BLaER1 treated with 17β-estradiol and CSF1 and Interleukin-3, amounts not matched to agents 10 nM and 100 nM (cell line): Measurements from ENCODE around the gene CENPC.

Experiments
- H3K27ac ChIP-seq, 11 experiments: shearing (Covaris generic); formaldehyde crosslinking; 2 replicates each; pipeline ENCODE4 v1.8.1; 2022
- H3K27me3 ChIP-seq, 11 experiments: shearing (Covaris generic); formaldehyde crosslinking; 2 replicates each; pipeline ENCODE4 v1.8.1; 2022
- H3K36me3 ChIP-seq, 11 experiments: shearing (Covaris generic); formaldehyde crosslinking; 2 replicates each; pipeline ENCODE4 v1.8.1; 2022
- H3K4me1 ChIP-seq, 10 experiments: shearing (Covaris generic); formaldehyde crosslinking; 2 replicates each; pipeline ENCODE4 v1.8.1; 2022
- H3K4me2 ChIP-seq, 11 experiments: shearing (Covaris generic); formaldehyde crosslinking; 2 replicates each; pipeline ENCODE4 v1.8.1; 2022
- H3K4me3 ChIP-seq, 10 experiments: shearing (Covaris generic); formaldehyde crosslinking; 2 replicates each; pipeline ENCODE4 v1.8.1; 2022
- H3K9ac ChIP-seq, 11 experiments: shearing (Covaris generic); formaldehyde crosslinking; 2 replicates each; pipeline ENCODE4 v1.8.1; 2022
- H3K9me3 ChIP-seq, 11 experiments: shearing (Covaris generic); formaldehyde crosslinking; replicated peaks in 1 of 11; 2 replicates each; pipeline ENCODE4 v1.8.1; 2022
- H4K20me1 ChIP-seq, 11 experiments: shearing (Covaris generic); formaldehyde crosslinking; 2 replicates each; pipeline ENCODE4 v1.8.1; 2022
- Cebpa-rat ChIP-seq, 11 experiments: shearing (Covaris generic); IDR thresholded peaks; 2 replicates each; pipeline ENCODE4 v1.8.1; 2022

The CENPC gene

GRCh38 chr4:67480810-67481209, 64.5 kb downstream of the CENPC start:
- no peak for TF ChIP-seq Cebpa-rat (IDR thresholded peaks at IDR 0.05)
- no peak overlapping the region for H3K27ac ChIP-seq

GRCh38 chr4:67475155-67475554, 70.1 kb downstream of the CENPC start:
- H3K9me3 ChIP-seq = peaks cover 12 to 32% (median 26%) of the 10 kb centered on the region in 11 experiments; a peak in 20 of 22 replicates
- H3K27ac ChIP-seq = no peak overlapping the region
- no peak for TF ChIP-seq Cebpa-rat (IDR thresholded peaks at IDR 0.05)
- H3K4me2 ChIP-seq = no peak overlapping the region
- no peaks in the 10 kb centered on the region for H3K27me3 ChIP-seq
- H3K4me3 ChIP-seq = no peak overlapping the region
- peaks cover 91 to 99% (median 95%) of the 10 kb centered on the region in 11 experiments for H3K36me3 ChIP-seq
- H4K20me1 ChIP-seq = peaks cover 0 to 20% (median 6%) of the 10 kb centered on the region in 11 experiments; a peak in 10 of 22 replicates
- H3K4me1 ChIP-seq = peaks cover 9 to 22% (median 14%) of the 10 kb centered on the region in 10 experiments
- no peak overlapping the region for H3K9ac ChIP-seq

More at GRCh38 chr4:67480810-67481209, 64.5 kb downstream of the CENPC start:
- peaks cover 9 to 22% (median 14%) of the 10 kb centered on the region in 10 experiments for H3K4me1 ChIP-seq
- no peak overlapping the region for H3K9ac ChIP-seq
- H3K4me3 ChIP-seq = no peak overlapping the region
- H4K20me1 ChIP-seq = peaks cover 0 to 17% (median 8%) of the 10 kb centered on the region in 11 experiments; a peak in 12 of 22 replicates
- H3K27me3 ChIP-seq = no peaks in the 10 kb centered on the region
- peaks cover 97 to 100% (median 98%) of the 10 kb centered on the region in 11 experiments for H3K36me3 ChIP-seq
- peaks cover 12 to 57% (median 54%) of the 10 kb centered on the region in 11 experiments; a peak in 21 of 22 replicates for H3K9me3 ChIP-seq
- H3K4me2 ChIP-seq = no peak overlapping the region

- Histone ChIP-seq H3K9ac (no peak overlapping the region), H4K20me1 (0 out of 22 replicates have a peak, but pooled peaks cover 0 to 4% (median 0%) of the 10 kb centered on the region in 11 experiments), H3K4me2 (no peak overlapping the region), H3K27ac (no peak overlapping the region), H3K4me1 (no peaks in the 10 kb centered on the region), H3K9me3 (peaks cover 0 to 10% (median 0%) of the 10 kb centered on the region in 11 experiments; a peak in 1 of 22 replicates), H3K4me3 (no peak overlapping the region), H3K27me3 (no peaks in the 10 kb centered on the region), H3K36me3 (peaks cover 73 to 100% (median 89%) of the 10 kb centered on the region in 11 experiments)
- TF ChIP-seq Cebpa-rat (IDR thresholded peaks at IDR 0.05) = no peak
Measured at GRCh38 chr4:67470871-67471270, 74.4 kb downstream of the CENPC start.

GRCh38 chr4:67468830-67469229, 76.5 kb downstream of the CENPC start:
- Histone ChIP-seq H3K36me3 (peaks cover 58 to 91% (median 76%) of the 10 kb centered on the region in 11 experiments), H3K4me2 (no peak overlapping the region), H3K4me3 (no peak overlapping the region), H3K9me3 (peaks cover 0 to 10% (median 0%) of the 10 kb centered on the region in 11 experiments; a peak in 1 of 22 replicates), H4K20me1 (no peaks in the 10 kb centered on the region), H3K9ac (no peak overlapping the region), H3K4me1 (no peaks in the 10 kb centered on the region), H3K27ac (no peak overlapping the region), H3K27me3 (no peaks in the 10 kb centered on the region)
- TF ChIP-seq Cebpa-rat (IDR thresholded peaks at IDR 0.05) = no peak

GRCh38 chr4:67466751-67467150, 78.6 kb downstream of the CENPC start:
- no peak overlapping the region for H3K4me2 ChIP-seq
- H3K27me3 ChIP-seq = no peaks in the 10 kb centered on the region
- H3K4me1 ChIP-seq = no peaks in the 10 kb centered on the region
- TF ChIP-seq Cebpa-rat (IDR thresholded peaks at IDR 0.05) = no peak
- H3K4me3 ChIP-seq = no peak overlapping the region
- peaks cover 0 to 10% (median 0%) of the 10 kb centered on the region in 11 experiments; a peak in 1 of 22 replicates for H3K9me3 ChIP-seq
- H3K36me3 ChIP-seq = peaks cover 42 to 72% (median 60%) of the 10 kb centered on the region in 11 experiments
- H3K27ac ChIP-seq = no peak overlapping the region
- no peak overlapping the region for H3K9ac ChIP-seq
- no peaks in the 10 kb centered on the region for H4K20me1 ChIP-seq

- peaks cover 39 to 68% (median 52%) of the 10 kb centered on the region in 11 experiments for H3K36me3 ChIP-seq
Measured at GRCh38 chr4:67465763-67466052, 79.6 kb downstream of the CENPC start.

GRCh38 chr4:67465032-67465762, 80.1 kb downstream of the CENPC start:
- Histone ChIP-seq H3K9me3 (0 out of 22 replicates have a peak, but pooled peaks cover 0 to 3% (median 0%) of the 10 kb centered on the region in 11 experiments), H3K4me1 (no peaks in the 10 kb centered on the region), H3K27me3 (no peaks in the 10 kb centered on the region), H3K36me3 (peaks cover 34 to 68% (median 52%) of the 10 kb centered on the region in 11 experiments), H3K27ac (no peak overlapping the region), H3K9ac (no peak overlapping the region), H3K4me3 (no peak overlapping the region), H4K20me1 (no peaks in the 10 kb centered on the region), H3K4me2 (no peak overlapping the region)
- TF ChIP-seq Cebpa-rat (IDR thresholded peaks at IDR 0.05) = no peak

More at GRCh38 chr4:67465763-67466052, 79.6 kb downstream of the CENPC start:
- Histone ChIP-seq H3K27ac (no peak overlapping the region), H3K4me1 (no peaks in the 10 kb centered on the region), H3K27me3 (no peaks in the 10 kb centered on the region), H4K20me1 (no peaks in the 10 kb centered on the region), H3K4me2 (no peak overlapping the region), H3K4me3 (no peak overlapping the region), H3K9ac (no peak overlapping the region), H3K9me3 (0 out of 22 replicates have a peak, but pooled peaks cover 0 to 8% (median 0%) of the 10 kb centered on the region in 11 experiments)
- TF ChIP-seq Cebpa-rat (IDR thresholded peaks at IDR 0.05) = no peak

- Histone ChIP-seq H4K20me1 (no peaks in the 10 kb centered on the region), H3K27me3 (no peaks in the 10 kb centered on the region), H3K9ac (no peak overlapping the region), H3K9me3 (peaks cover 0 to 7% (median 4%) of the 10 kb centered on the region in 11 experiments; a peak in 1 of 22 replicates), H3K4me1 (no peaks in the 10 kb centered on the region), H3K36me3 (peaks cover 19 to 52% (median 32%) of the 10 kb centered on the region in 11 experiments), H3K4me2 (no peak overlapping the region), H3K4me3 (no peak overlapping the region), H3K27ac (no peak overlapping the region)
- no peak for TF ChIP-seq Cebpa-rat (IDR thresholded peaks at IDR 0.05)
Measured at GRCh38 chr4:67460574-67460973, 84.7 kb downstream of the CENPC start.

- H3K27ac ChIP-seq = no peak overlapping the region
- H3K9me3 ChIP-seq = peaks cover 0 to 7% (median 4%) of the 10 kb centered on the region in 11 experiments; a peak in 1 of 22 replicates
- no peak overlapping the region for H3K4me2 ChIP-seq
- TF ChIP-seq Cebpa-rat (IDR thresholded peaks at IDR 0.05) = no peak
- H3K9ac ChIP-seq = no peak overlapping the region
- H3K4me3 ChIP-seq = no peak overlapping the region
- no peaks in the 10 kb centered on the region for H3K27me3 ChIP-seq
- peaks cover 23 to 57% (median 37%) of the 10 kb centered on the region in 11 experiments for H3K36me3 ChIP-seq
- no peaks in the 10 kb centered on the region for H4K20me1 ChIP-seq
- no peaks in the 10 kb centered on the region for H3K4me1 ChIP-seq
Measured at GRCh38 chr4:67459164-67459563, 86.1 kb downstream of the CENPC start.
